Islet precursor cell (in vitro differentiated cells): ENCODE measurements around the gene ARRDC3.
"Not testable (repeated sequence)": the region's sequence is repeated elsewhere in the genome, so short reads cannot be mapped to it uniquely, and the experiment has no call there.

ENCODE experiments used
- DNase-seq: peaks from one replicate; pipeline ENCODE4 v3.0.0-alpha.2; 2018

ARRDC3 gene

GRCh38 chr5:91357012-91357634 is 26.0 kb downstream of the ARRDC3 start:
- DNase-seq = peak; percentile 65

GRCh38 chr5:91354867-91355266 is 28.2 kb downstream of the ARRDC3 start:
- DNase-seq = not testable (repeated sequence)

GRCh38 chr5:91352831-91353695 is 30.1 kb downstream of the ARRDC3 start:
- DNase-seq = no peak

DNA sequence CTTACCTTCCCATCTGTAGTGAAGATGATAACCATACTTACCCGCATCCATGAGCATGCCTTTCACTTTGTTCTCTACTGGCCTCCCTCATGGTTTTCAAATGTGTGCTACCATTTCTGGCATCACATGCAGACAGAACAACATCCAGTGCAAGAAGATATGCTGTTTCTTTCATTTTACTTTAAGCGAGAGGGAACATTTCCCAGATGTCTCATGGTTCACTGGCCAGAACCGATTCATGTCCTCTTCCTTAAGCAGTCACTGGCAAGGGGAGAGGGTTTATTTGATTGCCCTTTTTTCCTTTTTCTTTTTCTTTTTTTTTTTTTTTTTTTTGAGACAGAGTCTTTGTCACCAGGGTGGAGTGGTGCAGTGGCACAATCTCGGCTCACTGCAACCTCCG is 37.7 kb downstream of the ARRDC3 start:
- DNase-seq = no peak

- not testable (repeated sequence) for DNase-seq
Observed at GRCh38 chr5:91344661-91345200, 38.4 kb downstream of the ARRDC3 start.

- DNase-seq = no peak
Observed at GRCh38 chr5:91343916-91344315, 39.2 kb downstream of the ARRDC3 start.

DNA sequence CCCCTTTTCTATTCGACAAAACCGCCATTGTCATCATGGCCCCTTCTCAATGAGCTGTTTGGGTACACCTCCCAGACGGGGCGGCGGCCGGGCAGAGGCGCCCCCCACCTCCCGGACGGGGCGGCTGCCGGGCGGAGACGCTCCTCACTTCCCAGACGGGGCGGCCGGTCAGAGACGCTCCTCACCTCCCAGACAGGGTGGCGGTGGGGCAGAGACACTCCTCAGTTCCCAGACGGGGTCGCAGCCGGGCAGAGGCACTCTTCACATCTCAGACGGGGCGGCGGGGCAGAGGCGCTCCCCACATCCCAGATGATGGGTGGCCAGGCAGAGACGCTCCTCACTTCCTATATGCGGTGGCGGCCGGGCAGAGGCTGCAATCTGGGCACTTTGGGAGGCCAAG is 40.2 kb downstream of the ARRDC3 start:
- not testable (repeated sequence) for DNase-seq

DNA sequence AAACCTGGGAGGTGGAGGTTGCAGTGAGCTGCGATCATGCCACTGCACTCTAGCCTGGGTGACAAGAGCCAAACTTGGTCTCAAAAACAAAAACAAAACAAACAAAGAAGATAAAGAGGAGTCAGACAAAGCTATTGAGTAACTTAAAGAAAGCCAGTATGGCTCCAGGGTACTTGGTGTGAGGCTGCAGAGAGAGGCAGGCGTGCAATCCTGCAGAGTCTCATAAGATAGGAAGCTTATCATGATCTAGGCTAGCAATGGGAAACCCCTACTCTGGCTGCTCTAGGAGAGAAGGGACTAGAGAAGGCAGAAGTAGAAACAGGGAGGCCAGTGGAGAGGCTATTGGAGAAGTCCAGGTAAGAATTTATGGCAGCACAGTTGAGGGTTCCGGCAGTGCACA is 42.0 kb downstream of the ARRDC3 start:
- peak; percentile 57 for DNase-seq

DNA sequence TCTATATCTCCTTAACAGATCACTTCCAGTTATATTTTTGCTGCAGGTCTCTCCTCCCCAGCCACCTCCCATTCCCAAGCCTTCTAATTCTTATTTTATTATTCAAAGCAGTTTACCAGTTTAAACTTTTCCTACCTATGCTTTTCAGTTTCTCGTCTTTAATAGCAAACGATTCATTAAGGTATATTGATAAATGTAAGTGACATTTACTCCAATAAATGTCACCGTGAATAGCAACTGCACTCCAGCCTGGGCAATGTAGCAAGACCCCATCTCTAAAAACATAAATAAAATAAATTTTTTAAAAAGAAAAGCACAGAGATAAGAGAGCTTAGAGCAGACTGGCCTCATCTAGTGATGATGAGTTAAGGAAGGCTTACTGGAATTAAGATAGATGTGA is 42.6 kb downstream of the ARRDC3 start:
- DNase-seq = no peak

DNA sequence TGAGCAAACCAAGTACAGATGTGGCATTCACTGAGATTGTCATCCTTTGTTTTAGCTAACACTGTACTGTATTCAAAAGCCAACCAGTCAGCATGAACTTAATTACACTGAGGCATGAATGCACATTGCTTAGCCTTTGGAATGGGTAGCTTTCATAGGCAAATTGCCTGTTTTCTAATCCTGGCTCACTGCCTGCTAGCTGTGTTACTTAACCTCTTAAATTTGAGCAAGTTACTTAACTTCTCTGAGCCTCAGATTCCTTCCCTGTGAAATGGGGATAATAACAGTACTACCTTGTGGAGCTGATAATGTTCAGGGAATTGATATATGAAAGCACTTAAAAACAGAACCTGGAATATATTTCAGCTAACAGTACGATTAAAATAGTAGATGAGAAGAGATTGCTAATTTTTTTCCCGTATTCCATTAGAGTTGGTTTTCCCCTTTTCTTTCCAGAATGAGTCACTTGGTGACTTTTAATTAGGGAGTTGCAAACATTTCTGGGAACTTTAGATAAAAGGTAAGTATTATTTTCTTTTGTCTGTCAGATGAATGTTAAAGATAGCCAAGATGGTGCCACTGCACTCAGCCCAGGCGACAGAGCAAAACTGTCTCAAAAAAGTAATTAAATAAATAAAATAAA is 43.9 kb downstream of the ARRDC3 start:
- DNase-seq = no peak

DNA sequence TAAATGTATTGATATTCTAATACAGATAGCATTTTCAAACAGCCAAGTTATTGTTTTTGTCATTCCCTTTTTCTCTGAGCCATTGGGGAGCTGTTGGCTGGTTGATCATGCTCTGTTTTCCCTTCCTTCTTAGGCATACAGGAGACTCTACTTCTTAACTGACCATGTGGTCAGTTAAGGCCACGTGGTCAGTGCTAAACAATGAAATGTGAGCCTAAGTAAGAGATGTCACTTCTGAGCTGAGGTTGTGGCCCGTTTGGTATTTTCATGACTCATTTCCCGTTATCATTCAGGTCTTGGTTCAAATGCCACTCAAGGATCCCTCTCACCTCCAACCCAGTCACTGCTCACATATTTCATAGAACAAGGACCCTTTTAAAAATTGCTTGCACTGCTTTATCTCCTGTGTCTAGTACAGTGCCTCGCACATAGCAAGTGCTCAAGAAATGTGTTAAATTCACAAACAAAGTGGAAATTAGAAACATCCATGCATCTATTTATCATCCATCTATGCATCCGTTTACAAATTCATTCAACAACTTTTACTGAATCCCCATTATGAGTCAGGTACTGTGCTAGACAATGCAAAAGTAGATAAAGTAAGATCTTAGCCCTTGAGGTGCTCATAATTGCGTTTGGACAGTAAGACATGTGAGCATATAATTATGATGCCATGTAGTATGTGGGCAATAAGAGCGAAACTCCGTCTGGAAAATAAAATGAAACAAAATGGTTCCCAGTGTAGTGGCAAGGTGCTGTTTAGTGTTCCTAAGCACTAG is 50.7 kb downstream of the ARRDC3 start:
- DNase-seq = peak; percentile 87

- no peak for DNase-seq
Observed at GRCh38 chr5:91331705-91332104, 51.4 kb downstream of the ARRDC3 start.

DNA sequence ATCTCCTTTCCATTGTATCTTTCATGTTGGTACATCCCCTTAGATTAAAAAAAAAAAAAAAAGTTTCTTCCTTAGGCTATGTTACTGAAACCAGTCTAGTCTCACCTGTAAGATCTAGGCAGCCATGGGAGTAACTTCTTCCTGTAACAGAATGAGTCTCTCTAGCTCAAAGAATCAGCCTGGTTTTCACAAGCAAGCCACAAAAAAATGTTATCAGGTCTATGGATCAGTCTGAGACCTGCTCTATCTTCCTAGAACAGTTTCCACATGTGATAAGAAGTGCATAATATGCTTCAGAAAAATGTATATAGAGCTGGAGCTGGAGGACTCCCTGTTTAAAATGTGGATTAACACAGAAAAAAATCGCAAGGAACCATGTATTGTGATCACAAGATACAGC is 53.8 kb downstream of the ARRDC3 start:
- DNase-seq = no peak

DNA sequence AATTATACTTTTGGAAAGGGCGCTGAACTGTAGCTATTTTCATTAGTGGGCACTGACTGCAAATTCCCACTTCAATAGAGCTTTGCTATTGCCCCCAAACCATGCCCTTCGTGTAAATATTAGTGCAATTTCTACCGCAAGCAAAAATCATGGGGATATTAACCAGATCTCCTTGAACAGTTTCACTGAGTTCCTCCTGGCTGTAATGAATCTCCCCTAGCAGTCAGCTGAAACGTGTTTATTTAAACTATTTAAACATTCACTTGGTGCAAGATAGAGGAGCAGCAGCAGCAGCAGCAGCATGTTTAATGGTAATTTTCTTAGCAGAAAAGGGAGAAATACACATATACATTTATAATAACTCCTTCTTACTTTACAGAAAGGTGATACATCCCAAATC is 54.4 kb downstream of the ARRDC3 start:
- DNase-seq = no peak

GRCh38 chr5:91322981-91323380 is 60.1 kb downstream of the ARRDC3 start:
- not testable (repeated sequence) for DNase-seq

GRCh38 chr5:91319667-91320066 is 63.5 kb downstream of the ARRDC3 start:
- no peak for DNase-seq

DNA sequence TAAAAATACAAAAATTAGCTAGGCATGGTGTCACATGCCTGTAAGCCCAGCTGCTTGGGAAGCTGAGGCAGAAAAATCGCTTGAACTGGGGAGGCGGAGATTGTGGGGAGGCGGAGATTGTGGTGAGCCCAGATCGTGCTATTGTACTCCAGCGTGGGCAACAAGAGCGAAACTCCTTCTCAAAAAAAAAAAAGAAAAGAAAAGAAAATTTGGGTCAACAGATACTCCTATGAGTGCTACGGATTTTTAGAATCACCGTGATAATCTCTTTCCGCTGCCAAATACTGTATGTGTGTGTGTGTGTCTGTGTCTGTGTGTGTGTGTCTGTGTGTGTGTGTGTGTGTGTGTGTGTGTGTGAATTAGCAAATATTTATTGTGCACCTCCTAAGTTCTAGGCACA is 64.4 kb downstream of the ARRDC3 start:
- no peak for DNase-seq
